Prostate gland (tissue), 2 donors: ENCODE data around the gene UTP15. TPM values are rescaled to one million over a fixed set of nuclear protein-coding genes. Genes with fewer than 3 reads are reported as not detected.

ENCODE experiments used
- DNase-seq: peaks from one replicate; pipeline ENCODE4 v3.0.0-alpha.2; 2019; ENCODE audit warnings: low spot score
- H3K27ac ChIP-seq, 2 donors: fragments of 200-600 bp; sonication (generic); 2 replicates each; pipeline ENCODE4 v1.5.1; 2017 to 2019
- H3K27me3 ChIP-seq: fragments of 200-600 bp; sonication (generic); replicated peaks from 2 replicates; pipeline ENCODE4 v1.5.1; 2019; ENCODE audit not compliant: insufficient read depth
- H3K36me3 ChIP-seq, 2 donors: fragments of 200-600 bp; sonication (generic); 1 replicate in 1 of 2; 2 replicates in 1 of 2; pipeline versions ENCODE4 v1.5.1 to v1.8.1; 2017 to 2019
- H3K4me1 ChIP-seq: fragments of 200-600 bp; sonication (generic); replicated peaks from 2 replicates; pipeline ENCODE4 v1.5.1; 2019
- H3K4me3 ChIP-seq, 2 donors: fragments of 200-600 bp; sonication (generic); 2 replicates each; pipeline ENCODE4 v1.5.1; 2017 to 2019
- H3K9me3 ChIP-seq: fragments of 200-600 bp; sonication (generic); 2 replicates; pipeline ENCODE4 v1.5.1; 2017
- POLR2A ChIP-seq: fragments of 450-650 bp; IDR thresholded peaks from one replicate; pipeline ENCODE4 v1.6.1; 2016; ENCODE audit warnings: antibody characterized with exemption, mild to moderate bottlenecking
- POLR2AphosphoS5 ChIP-seq: sonication (generic); formaldehyde crosslinking; IDR thresholded peaks from one replicate; pipeline ENCODE4 v1.6.1; 2017; ENCODE audit warnings: antibody characterized with exemption
- WGBS: methylation state at CpG from one replicate; pipeline ENCODE4 v1.1.5; 2018; 5-methylcytosine and 5-hydroxymethylcytosine counted together
- intact Hi-C: fragments of 100-400 bp; cut with DNase I; formaldehyde crosslinking; loops from one replicate; pipeline ENCODE4 v1.14.2; 2022
- total RNA-seq, 2 donors: library from RNA; depleted of rRNA; stranded (reverse); fragments of >200 nt; gene quantifications; one replicate each; pipeline ENCODE4 v1.1.0, GENCODE V29; 2016
- TF ChIP-seq, protein P1 (sequence below), 4 experiments: fragments of 200-600 bp in 2 of 4; fragments of 450-650 bp in 2 of 4; sonication (generic) in 2 of 4; IDR thresholded peaks; 1 replicate in 3 of 4; 2 replicates in 1 of 4; pipeline ENCODE4 v1.5.1; 2016 to 2019; ENCODE audit warnings: antibody characterized with exemption in 4 of 4, mild to moderate bottlenecking in 2 of 4, moderate library complexity in 2 of 4

Gene UTP15
- total RNA-seq, 2 donors from 2014 or later, result 11.3 to 31.9 TPM

DNA sequence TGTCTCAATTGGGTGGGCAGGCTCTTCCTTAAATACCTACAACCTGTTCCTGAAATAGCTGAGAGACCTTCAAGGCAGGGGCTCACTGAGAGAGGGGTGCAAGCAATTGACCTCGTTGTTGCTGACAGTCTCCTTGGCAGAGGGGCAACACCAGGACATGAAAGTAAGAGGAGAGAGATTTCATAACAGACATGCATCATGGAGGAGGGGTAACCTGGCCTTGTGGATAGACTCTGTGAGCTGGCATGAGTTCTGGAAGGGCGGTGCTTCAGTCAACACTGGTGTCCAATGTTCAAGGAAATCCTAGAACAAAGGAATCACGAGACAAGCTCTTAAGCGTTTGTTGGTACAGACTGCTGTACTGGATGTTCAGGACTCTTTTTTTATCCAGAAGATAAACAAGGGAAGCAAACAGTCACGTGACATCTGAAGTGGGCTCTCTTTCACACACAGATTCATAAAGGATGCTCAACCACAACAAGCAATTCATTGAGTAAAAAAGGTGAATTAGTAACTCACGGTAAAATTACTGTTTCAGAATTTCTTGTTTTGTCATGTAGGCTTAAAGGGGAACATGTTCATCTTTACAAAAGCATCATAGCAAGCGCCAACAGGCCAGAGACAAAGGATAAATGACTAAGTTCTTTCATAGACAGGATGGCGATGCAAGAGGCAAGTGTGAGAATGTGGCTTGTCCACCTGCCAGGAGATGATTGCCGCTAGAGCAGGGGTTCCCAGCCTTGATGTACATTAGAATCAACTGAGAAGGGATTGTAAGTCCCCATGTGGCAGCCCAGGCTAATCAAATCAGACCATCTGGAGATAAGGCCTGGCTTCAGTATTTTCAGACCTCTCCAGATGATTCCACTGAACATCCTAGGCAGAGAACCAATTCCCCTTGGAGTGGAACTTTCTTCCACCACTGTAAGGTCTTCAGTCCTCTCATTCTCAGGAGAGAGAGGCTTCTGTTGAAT lies 20.8 kb upstream of the UTP15 start:
- no peak overlapping the region for H3K4me3 ChIP-seq
- no peaks in the 10 kb centered on the region for H3K27me3 ChIP-seq
- WGBS, result 34% methylated on average over 9 of the region's 9 CpGs
- H3K9me3 ChIP-seq, result no peaks in the 10 kb centered on the region
- peaks cover 21% of the 10 kb centered on the region for H3K4me1 ChIP-seq
- peak; percentile 96 for DNase-seq
- no peaks in the 10 kb centered on the region for H3K36me3 ChIP-seq
- intact Hi-C loops, result no loop called here
- H3K27ac ChIP-seq, result peak overlapping the region; percentile 82 to 88
- TF ChIP-seq, protein P1, sequence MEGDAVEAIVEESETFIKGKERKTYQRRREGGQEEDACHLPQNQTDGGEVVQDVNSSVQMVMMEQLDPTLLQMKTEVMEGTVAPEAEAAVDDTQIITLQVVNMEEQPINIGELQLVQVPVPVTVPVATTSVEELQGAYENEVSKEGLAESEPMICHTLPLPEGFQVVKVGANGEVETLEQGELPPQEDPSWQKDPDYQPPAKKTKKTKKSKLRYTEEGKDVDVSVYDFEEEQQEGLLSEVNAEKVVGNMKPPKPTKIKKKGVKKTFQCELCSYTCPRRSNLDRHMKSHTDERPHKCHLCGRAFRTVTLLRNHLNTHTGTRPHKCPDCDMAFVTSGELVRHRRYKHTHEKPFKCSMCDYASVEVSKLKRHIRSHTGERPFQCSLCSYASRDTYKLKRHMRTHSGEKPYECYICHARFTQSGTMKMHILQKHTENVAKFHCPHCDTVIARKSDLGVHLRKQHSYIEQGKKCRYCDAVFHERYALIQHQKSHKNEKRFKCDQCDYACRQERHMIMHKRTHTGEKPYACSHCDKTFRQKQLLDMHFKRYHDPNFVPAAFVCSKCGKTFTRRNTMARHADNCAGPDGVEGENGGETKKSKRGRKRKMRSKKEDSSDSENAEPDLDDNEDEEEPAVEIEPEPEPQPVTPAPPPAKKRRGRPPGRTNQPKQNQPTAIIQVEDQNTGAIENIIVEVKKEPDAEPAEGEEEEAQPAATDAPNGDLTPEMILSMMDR (IDR thresholded peaks at IDR 0.05), result no peak
- peak; percentile 98 for TF ChIP-seq POLR2AphosphoS5
- no peak for TF ChIP-seq POLR2A

DNA sequence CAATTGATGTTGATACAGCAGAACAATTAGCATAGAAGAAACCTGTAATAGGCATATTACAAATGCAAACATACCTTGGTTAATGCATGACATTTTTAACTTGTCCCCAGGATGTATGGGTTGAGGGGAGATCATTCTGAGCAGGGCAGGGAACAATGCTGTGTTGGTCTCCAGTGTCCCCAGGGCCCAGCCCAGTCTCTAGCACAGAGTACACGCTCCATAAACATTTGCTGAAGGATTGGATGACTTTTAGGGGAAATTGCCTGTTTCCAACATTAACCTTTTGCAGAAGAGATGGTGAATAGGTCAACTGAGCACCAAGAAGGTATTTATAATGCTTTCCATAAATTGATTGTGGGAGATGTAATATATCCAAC lies 20.2 kb upstream of the UTP15 start:
- intact Hi-C loops, result no loop called here
- TF ChIP-seq POLR2AphosphoS5 (no peak), POLR2A (no peak)
- TF ChIP-seq, protein P1 (IDR thresholded peaks at IDR 0.05), result no peak
- Histone ChIP-seq H3K27me3 (no peaks in the 10 kb centered on the region), H3K4me3 (no peak overlapping the region), H3K27ac (peak overlapping the region; percentile 82 to 88), H3K36me3 (no peaks in the 10 kb centered on the region), H3K9me3 (no peaks in the 10 kb centered on the region), H3K4me1 (peaks cover 21% of the 10 kb centered on the region)
- DNase-seq, result no peak
- 81% methylated on average over 1 of the region's 1 CpG for WGBS

DNA sequence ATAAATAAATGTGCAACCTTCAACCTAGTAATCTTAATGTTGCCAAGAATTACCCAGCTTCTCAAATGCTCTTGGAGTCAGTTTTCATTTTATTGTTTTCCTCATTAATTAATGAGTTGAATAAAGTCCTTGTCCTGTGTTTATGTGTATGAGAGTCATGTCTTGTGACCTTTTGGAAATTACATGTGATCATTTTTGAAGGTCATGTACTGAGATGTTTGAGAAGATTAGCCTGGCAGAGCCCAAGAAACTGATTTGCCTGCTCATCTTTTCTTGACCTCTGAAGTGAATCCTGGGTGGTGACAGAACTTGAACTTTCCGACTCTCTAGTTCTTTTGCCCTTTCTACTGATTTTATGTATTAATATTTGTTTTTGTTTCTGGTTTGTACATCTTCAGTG lies 15.5 kb upstream of the UTP15 start:
- WGBS, result 86% methylated on average over 1 of the region's 1 CpG
- Histone ChIP-seq H3K36me3 (no peaks in the 10 kb centered on the region), H3K27ac (no peak overlapping the region), H3K9me3 (no peaks in the 10 kb centered on the region), H3K27me3 (no peaks in the 10 kb centered on the region), H3K4me1 (no peaks in the 10 kb centered on the region), H3K4me3 (no peak overlapping the region)
- intact Hi-C loops, result no loop called here
- TF ChIP-seq, protein P1 (IDR thresholded peaks at IDR 0.05), result no peak
- TF ChIP-seq POLR2AphosphoS5 (no peak), POLR2A (no peak)
- DNase-seq, result no peak

DNA sequence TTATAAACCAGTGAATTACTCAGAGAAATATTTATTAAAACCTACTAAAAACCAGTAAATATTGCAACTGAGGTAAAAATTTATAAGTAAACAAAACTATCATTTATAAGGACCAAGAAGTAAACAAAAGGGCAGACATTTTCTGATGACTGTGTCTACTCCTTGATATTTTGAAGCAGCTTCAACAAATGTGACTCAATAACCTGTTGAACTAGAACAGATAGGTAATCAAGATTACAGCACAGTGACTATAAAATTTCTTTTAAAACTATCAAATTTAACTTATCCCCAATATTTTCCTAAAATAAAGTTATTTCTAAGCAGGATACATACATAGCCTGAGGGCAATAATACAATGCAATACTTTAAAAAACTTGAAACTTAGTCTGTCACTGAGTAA lies 12.9 kb upstream of the UTP15 start:
- DNase-seq, result no peak
- Histone ChIP-seq H3K27ac (peak overlapping the region; percentile 38 to 55), H3K27me3 (no peaks in the 10 kb centered on the region), H3K4me1 (no peaks in the 10 kb centered on the region), H3K9me3 (no peaks in the 10 kb centered on the region), H3K36me3 (no peaks in the 10 kb centered on the region), H3K4me3 (no peak overlapping the region)
- intact Hi-C loops, result no loop called here
- TF ChIP-seq POLR2AphosphoS5, result peak; percentile 30
- TF ChIP-seq POLR2A, result no peak
- TF ChIP-seq, protein P1 (IDR thresholded peaks at IDR 0.05), result no peak

DNA sequence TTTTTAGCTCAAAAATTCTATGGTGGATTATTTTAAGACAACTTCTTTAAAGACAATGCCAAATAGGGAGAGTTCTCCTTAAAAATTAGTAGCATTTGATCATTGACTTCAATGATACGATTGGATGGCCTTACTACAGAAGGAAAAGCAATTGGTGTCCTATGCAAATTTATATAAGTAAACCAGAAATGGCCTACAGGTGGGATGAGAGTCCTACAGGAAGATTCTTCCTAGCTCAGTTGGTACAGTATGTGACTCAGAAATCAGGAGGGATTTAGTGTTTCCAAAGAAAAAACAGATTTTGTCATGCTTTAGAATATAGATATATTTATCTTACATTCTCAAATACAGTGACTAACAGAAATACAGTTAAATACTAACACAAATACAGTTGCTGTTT lies 6.6 kb upstream of the UTP15 start:
- no peak for DNase-seq
- Histone ChIP-seq H3K4me1 (no peaks in the 10 kb centered on the region), H3K4me3 (no peak overlapping the region), H3K27me3 (no peaks in the 10 kb centered on the region), H3K36me3 (no peaks in the 10 kb centered on the region), H3K27ac (no peak overlapping the region), H3K9me3 (no peaks in the 10 kb centered on the region)
- intact Hi-C loops, result no loop called here
- WGBS, result 87% methylated on average over 1 of the region's 1 CpG
- no peak for TF ChIP-seq POLR2AphosphoS5
- TF ChIP-seq POLR2A, result no peak
- TF ChIP-seq, protein P1 (IDR thresholded peaks at IDR 0.05), result no peak
